Measurements from ENCODE around the gene SLCO3A1.

GRCh38 chr15:92050220-92050898, 196.9 kb downstream of the SLCO3A1 start:
- TF ChIP-seq CTCF (conservative IDR thresholded peaks at IDR 0.05; ENCODE audit: low read length) (no peak), EZH2phosphoT487 (IDR thresholded peaks at IDR 0.05; ENCODE audit: borderline replicate concordance, low read depth, low read length) (no peak)
